HG02759 (cell line): Measurements from ENCODE around the gene FANCC.
"Not testable (repeated sequence)": the region's sequence is repeated elsewhere in the genome, so short reads cannot be mapped to it uniquely, and the experiment has no call there.

Experiments used
- ATAC-seq: cut with Tn5 transposase; IDR thresholded peaks from one replicate; pipeline ENCODE4 v1.9.1; 2021; ENCODE audit warnings: mild to moderate bottlenecking, moderate library complexity; ENCODE audit not compliant: unreplicated experiment

The FANCC gene

GRCh38 chr9:95330720-95331404, 13.4 kb upstream of the FANCC start:
- ATAC-seq, result no peak

GRCh38 chr9:95329061-95329460, 11.6 kb upstream of the FANCC start:
- not testable (repeated sequence) for ATAC-seq

- no peak for ATAC-seq
Observed at GRCh38 chr9:95327239-95327865, 9.8 kb upstream of the FANCC start.

- no peak for ATAC-seq
Observed at GRCh38 chr9:95325221-95325620, 7.7 kb upstream of the FANCC start.

- no peak for ATAC-seq
Observed at GRCh38 chr9:95317893-95318211, 343 bp upstream of the FANCC start.

- peak; percentile 53 for ATAC-seq
Observed at GRCh38 chr9:95316794-95317118, 753 bp downstream of the FANCC start.

- ATAC-seq, result no peak
Observed at GRCh38 chr9:95316274-95316673, 1.2 kb downstream of the FANCC start.

GRCh38 chr9:95315108-95315746, 2.3 kb downstream of the FANCC start:
- ATAC-seq, result no peak

- ATAC-seq, result no peak
Observed at GRCh38 chr9:95313010-95313498, 4.5 kb downstream of the FANCC start.

GRCh38 chr9:95311961-95312360, 5.5 kb downstream of the FANCC start:
- no peak for ATAC-seq

- ATAC-seq, result no peak
Observed at GRCh38 chr9:95307538-95307937, 10.0 kb downstream of the FANCC start.

- ATAC-seq, result no peak
Observed at GRCh38 chr9:95306819-95307218, 10.7 kb downstream of the FANCC start.

- ATAC-seq, result no peak
Observed at GRCh38 chr9:95305770-95306492, 11.6 kb downstream of the FANCC start.

- ATAC-seq, result no peak
Observed at GRCh38 chr9:95302479-95302878, 15.0 kb downstream of the FANCC start.

GRCh38 chr9:95297760-95298159, 19.7 kb downstream of the FANCC start:
- ATAC-seq, result no peak

- no peak for ATAC-seq
Observed at GRCh38 chr9:95297316-95297715, 20.2 kb downstream of the FANCC start.

GRCh38 chr9:95296761-95297160, 20.7 kb downstream of the FANCC start:
- no peak for ATAC-seq

- not testable (repeated sequence) for ATAC-seq
Observed at GRCh38 chr9:95293296-95293695, 24.2 kb downstream of the FANCC start.

GRCh38 chr9:95292226-95292625, 25.3 kb downstream of the FANCC start:
- ATAC-seq, result no peak

GRCh38 chr9:95286151-95286550, 31.4 kb downstream of the FANCC start:
- no peak for ATAC-seq

- no peak for ATAC-seq
Observed at GRCh38 chr9:95285307-95285706, 32.2 kb downstream of the FANCC start.
